H9 (cell line): ENCODE measurements around the gene RNF126. TPM values are rescaled to one million over a fixed set of nuclear protein-coding genes. Genes with fewer than 3 reads are reported as not detected.

Experiments
- DNase-seq: peaks from one replicate; pipeline ENCODE4 v3.0.0-alpha.2; 2017
- H2AFZ ChIP-seq: one replicate; pipeline ENCODE4 v1.6.1; 2013; ENCODE audit warnings: mild to moderate bottlenecking, low read length, control low read depth, moderate library complexity
- H2AK5ac ChIP-seq: 2 replicates; pipeline ENCODE4 v1.6.1; 2013; ENCODE audit warnings: low read length, control low read depth, mixed read lengths; ENCODE audit not compliant: insufficient read length
- H2BK120ac ChIP-seq: one replicate; pipeline ENCODE4 v1.6.1; 2013; ENCODE audit warnings: low read depth, mild to moderate bottlenecking, low read length, control low read depth, inconsistent platforms; ENCODE audit not compliant: poor library complexity, severe bottlenecking
- H2BK12ac ChIP-seq: 2 replicates; pipeline ENCODE4 v1.6.1; 2013; ENCODE audit warnings: low read length, control low read depth, mixed read lengths, low read depth; ENCODE audit not compliant: insufficient read length
- H2BK15ac ChIP-seq: 2 replicates; pipeline ENCODE4 v1.6.1; 2013; ENCODE audit warnings: low read depth, low read length, control low read depth
- H2BK20ac ChIP-seq: one replicate; pipeline ENCODE4 v1.6.1; 2013; ENCODE audit warnings: low read depth, mild to moderate bottlenecking, low read length, control low read depth, inconsistent platforms; ENCODE audit not compliant: poor library complexity, severe bottlenecking
- H2BK5ac ChIP-seq: 2 replicates; pipeline ENCODE4 v1.6.1; 2013; ENCODE audit warnings: low read length, control low read depth, mixed read lengths; ENCODE audit not compliant: insufficient read length
- H3K14ac ChIP-seq: 2 replicates; pipeline ENCODE4 v1.6.1; 2013; ENCODE audit warnings: low read length, control low read depth; ENCODE audit not compliant: insufficient read depth
- H3K18ac ChIP-seq: 2 replicates; pipeline ENCODE4 v1.6.1; 2013; ENCODE audit warnings: low read depth, mild to moderate bottlenecking, mixed read lengths, low read length, control low read depth; ENCODE audit not compliant: insufficient read length
- H3K23ac ChIP-seq: 2 replicates; pipeline ENCODE4 v1.6.1; 2013; ENCODE audit warnings: low read length, control low read depth, mixed read lengths, low read depth; ENCODE audit not compliant: insufficient read length
- H3K23me2 ChIP-seq: 2 replicates; pipeline ENCODE4 v1.6.1; 2013; ENCODE audit warnings: low read depth, mild to moderate bottlenecking, mixed read lengths, low read length, control low read depth; ENCODE audit not compliant: insufficient read length, poor library complexity, severe bottlenecking
- H3K27ac ChIP-seq: 2 replicates; pipeline ENCODE4 v1.5.1; 2013; ENCODE audit warnings: low read length, control low read depth, mixed read lengths, low read depth; ENCODE audit not compliant: insufficient read length
- H3K27me3 ChIP-seq: 2 replicates; pipeline ENCODE4 v1.6.1; 2013; ENCODE audit warnings: low read length, control low read depth, inconsistent platforms; ENCODE audit not compliant: insufficient read depth
- H3K4ac ChIP-seq: 2 replicates; pipeline ENCODE4 v1.6.1; 2013; ENCODE audit warnings: low read depth, mild to moderate bottlenecking, control low read depth, inconsistent platforms, low read length, moderate library complexity
- H3K4me1 ChIP-seq: 2 replicates; pipeline ENCODE4 v1.6.1; 2013; ENCODE audit warnings: low read length, control low read depth, inconsistent platforms; ENCODE audit not compliant: insufficient read depth
- H3K4me2 ChIP-seq: 2 replicates; pipeline ENCODE4 v1.6.1; 2013; ENCODE audit warnings: low read length, control low read depth, mixed read lengths; ENCODE audit not compliant: insufficient read length, insufficient read depth
- H3K56ac ChIP-seq: 2 replicates; pipeline ENCODE4 v1.6.1; 2013; ENCODE audit warnings: low read depth, mild to moderate bottlenecking, mixed read lengths, low read length, control low read depth; ENCODE audit not compliant: insufficient read length
- H3K79me1 ChIP-seq: 2 replicates; pipeline ENCODE4 v1.6.1; 2013; ENCODE audit warnings: low read depth, mild to moderate bottlenecking, moderate library complexity, low read length, control low read depth, inconsistent platforms; ENCODE audit not compliant: insufficient read depth, poor library complexity, severe bottlenecking
- H3K79me2 ChIP-seq: 2 replicates; pipeline ENCODE4 v1.6.1; 2013; ENCODE audit warnings: low read length, control low read depth, inconsistent platforms; ENCODE audit not compliant: insufficient read depth
- H3K9ac ChIP-seq: 2 replicates; pipeline ENCODE4 v1.6.1; 2013; ENCODE audit warnings: low read length, control low read depth, mixed read lengths; ENCODE audit not compliant: insufficient read length; ENCODE audit errors: extremely low read depth
- H3K9me3 ChIP-seq: one replicate; pipeline ENCODE4 v1.6.1; 2013; ENCODE audit warnings: low read depth, low read length, inconsistent platforms; ENCODE audit not compliant: control insufficient read depth
- H3T11ph ChIP-seq: one replicate; pipeline ENCODE4 v1.6.1; 2013; ENCODE audit warnings: mild to moderate bottlenecking, low read length, control low read depth, inconsistent platforms
- H4K20me1 ChIP-seq: one replicate; pipeline ENCODE4 v1.6.1; 2013; ENCODE audit not compliant: control insufficient read depth, insufficient read length, insufficient read depth
- H4K5ac ChIP-seq: 2 replicates; pipeline ENCODE4 v1.6.1; 2013; ENCODE audit warnings: low read depth, mild to moderate bottlenecking, mixed read lengths, low read length, control low read depth; ENCODE audit not compliant: insufficient read length
- H4K8ac ChIP-seq: replicated peaks from 2 replicates; pipeline ENCODE4 v1.6.1; 2013; ENCODE audit warnings: low read length, control low read depth, mixed read lengths, low read depth; ENCODE audit not compliant: insufficient read length
- H4K91ac ChIP-seq: 2 replicates; pipeline ENCODE4 v1.6.1; 2013; ENCODE audit warnings: low read depth, mild to moderate bottlenecking, moderate library complexity, mixed read lengths, low read length, control low read depth; ENCODE audit not compliant: insufficient read length
- H3K27ac Mint-ChIP-seq, 3 experiments: 2 replicates in 2 of 3; 3 replicates in 1 of 3; pipeline ENCODE4 v1.8.0; 2020 to 2021; ENCODE audit warnings: mixed read lengths in 3 of 3, mild to moderate bottlenecking in 1 of 3, moderate library complexity in 1 of 3
- H3K27me3 Mint-ChIP-seq: 2 replicates; pipeline ENCODE4 v1.8.0; 2021; ENCODE audit warnings: low read depth, mild to moderate bottlenecking, moderate library complexity, mixed read lengths
- H3K36me3 Mint-ChIP-seq, 3 experiments: 2 replicates in 2 of 3; 3 replicates in 1 of 3; pipeline ENCODE4 v1.8.0; 2020 to 2021; ENCODE audit warnings: low read depth in 3 of 3, mixed read lengths in 3 of 3; ENCODE audit not compliant: insufficient read depth in 1 of 3
- H3K4me1 Mint-ChIP-seq, 2 experiments: 2 replicates each; pipeline ENCODE4 v1.8.0; 2020; ENCODE audit warnings: mixed read lengths in 2 of 2
- H3K4me3 Mint-ChIP-seq, 2 experiments: 2 replicates in 1 of 2; 3 replicates in 1 of 2; pipeline ENCODE4 v1.8.0; 2020 to 2021; ENCODE audit warnings: mild to moderate bottlenecking in 2 of 2, mixed read lengths in 2 of 2, moderate library complexity in 1 of 2
- H3K9me3 Mint-ChIP-seq, 2 experiments: 2 replicates in 1 of 2; 3 replicates in 1 of 2; pipeline ENCODE4 v1.8.0; 2020; ENCODE audit warnings: mild to moderate bottlenecking in 2 of 2, mixed read lengths in 2 of 2, moderate library complexity in 1 of 2
- WGBS: extraction: QIAGEN DNeasy Blood & Tissue Kit; methylation state at CpG from one replicate; pipeline ENCODE4 v1.1.7; 2013; ENCODE audit warnings: missing lambda C conversion rate, low lambda C conversion rate, mixed read lengths; ENCODE audit not compliant: insufficient read length; ENCODE audit errors: extremely low coverage; 5-methylcytosine and 5-hydroxymethylcytosine counted together
- total RNA-seq: library from RNA; stranded (reverse); gene quantifications from 2 replicates; pipeline ENCODE4 v1.2.1, GENCODE V29; 2021
- TF ChIP-seq, protein P1 (sequence below): fragments of 200-600 bp; sonication (generic); conservative IDR thresholded peaks from 3 replicates; pipeline ENCODE4 v1.8.0; 2021; ENCODE audit warnings: antibody characterized with exemption, mild to moderate bottlenecking

RNF126 gene
- total RNA-seq, 1 experiment from 2014 or later, result 81.9 TPM

DNA sequence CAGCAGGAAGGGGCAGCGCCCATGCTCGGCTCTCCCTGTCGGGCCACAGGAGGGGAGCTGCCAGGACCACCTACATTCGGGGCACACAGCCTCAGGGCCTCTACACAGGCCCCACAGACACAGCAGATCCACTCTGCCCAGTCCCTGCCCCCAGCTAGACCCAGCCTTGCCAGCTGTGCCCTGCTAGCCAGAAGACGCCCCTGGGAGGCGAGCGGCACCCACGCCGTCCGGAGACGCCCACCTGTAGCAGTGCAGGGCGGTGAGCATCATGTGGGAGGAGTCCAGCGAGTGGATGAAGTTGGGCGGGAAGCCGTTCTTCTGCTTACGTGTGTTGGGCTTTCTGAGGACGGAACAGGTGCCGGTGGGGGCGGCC is 44.8 kb downstream of the RNF126 start:
- Histone ChIP-seq H3K18ac (no peak overlapping the region), H4K91ac (no peak overlapping the region), H3K79me1 (no peaks in the 10 kb centered on the region), H3T11ph (no peak overlapping the region), H2AK5ac (no peak overlapping the region), H3K14ac (no peak overlapping the region), H3K4ac (no peak overlapping the region), H2BK15ac (no peak overlapping the region), H2AFZ (no peak overlapping the region), H2BK12ac (no peak overlapping the region), H4K8ac (no peak overlapping the region), H3K79me2 (no peaks in the 10 kb centered on the region), H3K9me3 (no peaks in the 10 kb centered on the region), H2BK20ac (no peak overlapping the region), H3K23me2 (no peaks in the 10 kb centered on the region), H4K5ac (no peak overlapping the region), H3K27me3 (no peaks in the 10 kb centered on the region), H3K27ac (no peak overlapping the region), H4K20me1 (no peaks in the 10 kb centered on the region), H3K56ac (no peak overlapping the region), H2BK120ac (no peak overlapping the region), H3K4me2 (no peak overlapping the region), H3K9ac (no peak overlapping the region), H3K23ac (no peak overlapping the region), H3K4me1 (no peaks in the 10 kb centered on the region), H2BK5ac (no peak overlapping the region)
- TF ChIP-seq, protein P1, sequence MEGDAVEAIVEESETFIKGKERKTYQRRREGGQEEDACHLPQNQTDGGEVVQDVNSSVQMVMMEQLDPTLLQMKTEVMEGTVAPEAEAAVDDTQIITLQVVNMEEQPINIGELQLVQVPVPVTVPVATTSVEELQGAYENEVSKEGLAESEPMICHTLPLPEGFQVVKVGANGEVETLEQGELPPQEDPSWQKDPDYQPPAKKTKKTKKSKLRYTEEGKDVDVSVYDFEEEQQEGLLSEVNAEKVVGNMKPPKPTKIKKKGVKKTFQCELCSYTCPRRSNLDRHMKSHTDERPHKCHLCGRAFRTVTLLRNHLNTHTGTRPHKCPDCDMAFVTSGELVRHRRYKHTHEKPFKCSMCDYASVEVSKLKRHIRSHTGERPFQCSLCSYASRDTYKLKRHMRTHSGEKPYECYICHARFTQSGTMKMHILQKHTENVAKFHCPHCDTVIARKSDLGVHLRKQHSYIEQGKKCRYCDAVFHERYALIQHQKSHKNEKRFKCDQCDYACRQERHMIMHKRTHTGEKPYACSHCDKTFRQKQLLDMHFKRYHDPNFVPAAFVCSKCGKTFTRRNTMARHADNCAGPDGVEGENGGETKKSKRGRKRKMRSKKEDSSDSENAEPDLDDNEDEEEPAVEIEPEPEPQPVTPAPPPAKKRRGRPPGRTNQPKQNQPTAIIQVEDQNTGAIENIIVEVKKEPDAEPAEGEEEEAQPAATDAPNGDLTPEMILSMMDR, result no peak
- H3K4me3 Mint-ChIP-seq, result no peak overlapping the region
- H3K4me1 Mint-ChIP-seq, result no peaks in the 10 kb centered on the region
- H3K9me3 Mint-ChIP-seq, result no peaks in the 10 kb centered on the region
- H3K36me3 Mint-ChIP-seq, result peaks cover 21 to 55% (median 42%) of the 10 kb centered on the region in 3 experiments
- DNase-seq, result no peak
- no CpG with 5 or more reads among the region's 19 CpGs for WGBS
- H3K27ac Mint-ChIP-seq, result no peak overlapping the region
- H3K27me3 Mint-ChIP-seq, result no peaks in the 10 kb centered on the region
